BJ (cell line): ENCODE measurements around the gene MAML3. TPM values are rescaled to one million over a fixed set of nuclear protein-coding genes. Genes with fewer than 3 reads are reported as not detected.

Experiments
- CTCF ChIA-PET: fragments of 350-600 bp; formaldehyde crosslinking; extraction: SDS; loops from one replicate; lab custom pipeline; 2021; ENCODE audit warnings: antibody characterized with exemption, inconsistent platforms; lab: Yijun Ruan, JAX
- POLR2A ChIA-PET: fragments of 300-600 bp; sonication (Branson Sonifier 250); formaldehyde crosslinking; extraction: SDS; loops from one replicate; lab custom pipeline; 2021; ENCODE audit warnings: antibody characterized with exemption; lab: Charles Lee
- DNase-seq: peaks from one replicate; pipeline ENCODE4 v3.0.0-alpha.2; 2011; ENCODE audit warnings: low read depth
- H3K27me3 ChIP-seq: 2 replicates; pipeline ENCODE4 v1.6.0; 2011; ENCODE audit warnings: low read length; ENCODE audit not compliant: control insufficient read depth, insufficient read depth
- H3K36me3 ChIP-seq: 2 replicates; pipeline ENCODE4 v1.5.1; 2011; ENCODE audit warnings: low read length; ENCODE audit not compliant: control insufficient read depth, insufficient read depth
- H3K4me3 ChIP-seq: 2 replicates; pipeline ENCODE4 v1.5.1; 2011; ENCODE audit warnings: low read depth, mild to moderate bottlenecking, control low read depth, low read length
- CTCF ChIP-seq: IDR thresholded peaks from 2 replicates; pipeline ENCODE4 v1.5.1; 2011; ENCODE audit warnings: low read depth, mild to moderate bottlenecking, control low read depth, inconsistent platforms, low read length, moderate library complexity; ENCODE audit not compliant: insufficient read depth
- polyA plus RNA-seq: library from polyadenylated mRNA; depleted of rRNA; stranded (reverse); fragments of >200 nt; gene quantifications from 2 replicates; pipeline ENCODE4 v1.2.3, GENCODE V29; 2011

MAML3 gene
- polyA plus RNA-seq, 1 experiment: 1.6 TPM

GRCh38 chr4:140125374-140125773 is 28.6 kb downstream of the MAML3 start:
- H3K36me3 ChIP-seq: no peaks in the 10 kb centered on the region
- no peak for TF ChIP-seq CTCF
- no peak overlapping the region for H3K4me3 ChIP-seq
- POLR2A ChIA-PET: no interaction called here
- no peak for DNase-seq
- no peaks in the 10 kb centered on the region for H3K27me3 ChIP-seq
- CTCF ChIA-PET: interaction anchor here (0.7 kb wide), 1 partner anchor 73 kb away, joined by 3 read pairs; no protein-coding TSS in a partner anchor

DNA sequence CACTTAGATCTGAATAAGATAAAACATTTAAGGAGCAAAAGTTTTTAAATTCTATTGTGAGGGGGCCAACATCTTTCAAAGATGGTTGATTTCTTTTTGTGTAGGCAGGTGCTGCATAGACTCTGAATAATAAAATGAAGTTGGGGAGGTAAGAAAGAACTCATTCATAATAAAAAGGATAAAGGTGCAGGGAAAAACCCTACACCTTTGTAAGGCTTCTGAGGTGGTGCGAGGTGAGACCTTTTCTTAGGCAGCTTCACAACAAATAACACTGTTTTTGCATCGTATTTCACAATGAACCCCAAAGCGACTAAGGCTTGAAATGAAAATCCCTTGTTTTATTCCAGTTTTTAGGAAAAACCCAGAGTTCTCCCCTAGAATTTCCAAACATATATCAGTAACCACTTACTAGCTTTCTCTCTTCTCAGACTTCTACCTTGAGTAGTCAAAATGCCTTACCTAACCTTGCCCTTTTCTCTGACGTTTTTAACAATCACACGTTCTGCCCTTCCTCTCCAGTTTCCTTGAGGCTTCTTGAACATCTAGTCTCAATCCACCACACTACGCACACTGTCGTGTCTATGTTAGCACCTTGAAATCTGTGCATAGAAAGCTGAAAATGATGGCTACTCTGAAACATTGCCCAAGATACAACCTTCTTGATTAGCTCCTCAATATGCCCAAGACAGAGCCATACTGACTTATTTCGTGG is 30.2 kb downstream of the MAML3 start:
- POLR2A ChIA-PET: no interaction called here
- TF ChIP-seq CTCF: no peak
- CTCF ChIA-PET: interaction anchor here (0.8 kb wide), 1 partner anchor 74 kb away, joined by 3 read pairs; no protein-coding TSS in a partner anchor
- no peak for DNase-seq
- no peaks in the 10 kb centered on the region for H3K27me3 ChIP-seq
- H3K4me3 ChIP-seq: no peak overlapping the region
- no peaks in the 10 kb centered on the region for H3K36me3 ChIP-seq

DNA sequence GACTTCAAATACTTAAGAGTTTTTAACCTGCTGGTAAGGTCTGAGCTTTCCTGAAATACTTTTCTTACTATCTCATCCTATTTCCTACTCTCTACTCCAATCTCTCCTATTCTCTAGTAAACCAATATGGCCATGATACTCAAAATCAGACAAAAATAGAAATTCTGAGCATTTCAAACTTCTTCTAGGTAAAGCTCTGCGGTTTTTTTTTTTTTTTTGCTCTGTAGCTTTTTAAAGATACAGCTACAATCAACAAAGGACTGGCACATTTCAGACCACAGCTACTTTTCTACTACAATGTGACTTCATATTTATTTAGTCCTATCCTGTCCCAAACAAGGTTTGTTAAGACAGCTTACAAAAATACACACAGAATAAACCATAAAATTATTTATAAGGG is 31.1 kb downstream of the MAML3 start:
- no peak for DNase-seq
- TF ChIP-seq CTCF: no peak
- POLR2A ChIA-PET: no interaction called here
- Histone ChIP-seq H3K27me3 (no peaks in the 10 kb centered on the region), H3K4me3 (no peak overlapping the region), H3K36me3 (no peaks in the 10 kb centered on the region)
- CTCF ChIA-PET: interaction anchor here (1.0 kb wide), 1 partner anchor 9 kb away, joined by 3 read pairs; no protein-coding TSS in a partner anchor

GRCh38 chr4:140121646-140122045 is 32.3 kb downstream of the MAML3 start:
- Histone ChIP-seq H3K4me3 (no peak overlapping the region), H3K27me3 (no peaks in the 10 kb centered on the region), H3K36me3 (no peaks in the 10 kb centered on the region)
- TF ChIP-seq CTCF: no peak
- ChIA-PET CTCF (no interaction called here), POLR2A (no interaction called here)
- DNase-seq: no peak

DNA sequence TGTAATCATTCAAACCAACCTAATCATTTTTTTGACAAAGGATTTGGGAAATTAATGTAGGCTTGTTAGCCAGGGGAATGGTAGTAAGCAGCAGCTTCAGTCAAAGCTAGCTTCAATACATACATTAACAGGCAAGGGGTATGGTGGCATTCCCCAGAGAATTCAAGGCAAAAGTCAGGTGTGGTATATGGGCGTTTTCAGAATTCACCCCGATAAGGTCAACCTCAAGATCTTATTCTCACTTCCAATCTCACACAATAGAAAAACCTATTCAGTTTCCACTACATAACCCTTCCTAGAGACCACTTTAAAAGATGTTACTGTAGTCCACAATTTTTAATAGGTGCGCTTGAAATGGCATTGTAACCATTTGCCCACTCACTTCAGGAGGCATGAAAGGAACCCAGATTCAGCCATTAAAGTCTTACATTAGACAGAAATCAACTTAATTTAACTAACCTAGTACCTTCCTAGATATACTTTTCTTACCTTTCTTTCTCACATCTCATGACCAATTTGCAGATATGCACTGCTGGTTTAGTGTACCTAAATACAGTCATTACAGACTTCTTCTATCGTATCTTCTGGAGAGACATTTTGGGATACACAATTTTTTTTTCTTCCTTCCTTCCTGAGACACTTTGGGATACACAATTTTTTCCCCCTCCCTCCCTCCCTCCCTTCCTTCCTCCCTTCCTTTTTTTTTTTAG is 34.9 kb downstream of the MAML3 start:
- TF ChIP-seq CTCF: no peak
- Histone ChIP-seq H3K4me3 (no peak overlapping the region), H3K27me3 (no peaks in the 10 kb centered on the region), H3K36me3 (no peaks in the 10 kb centered on the region)
- DNase-seq: no peak
- POLR2A ChIA-PET: no interaction called here
- CTCF ChIA-PET: no interaction called here
